Calu3 (cell line): ENCODE results near the gene IRF2. TPM values are rescaled to one million over a fixed set of nuclear protein-coding genes. Genes with fewer than 3 reads are reported as not detected.

Experiments used
- BruUV-seq: library from RNA; stranded (reverse); fragments of 400-500 nt; replicated peaks from 2 replicates; lab custom pipeline; 2021; lab: Mats Ljungman, UMichigan
- CTCF ChIA-PET: fragments of 300-600 bp; sonication (Branson Sonifier 250); formaldehyde crosslinking; loops from one replicate; lab custom pipeline; 2022; ENCODE audit warnings: antibody characterized with exemption; lab: Charles Lee
- DNase-seq: peaks from one replicate; pipeline ENCODE4 v3.0.0; 2022
- H3K27ac Mint-ChIP-seq: one replicate; pipeline ENCODE4 v1.8.0; 2022; ENCODE audit warnings: mixed read lengths; ENCODE audit not compliant: unreplicated experiment
- H3K27me3 Mint-ChIP-seq: one replicate; pipeline ENCODE4 v1.8.0; 2022; ENCODE audit warnings: mixed read lengths; ENCODE audit not compliant: unreplicated experiment
- H3K36me3 Mint-ChIP-seq: one replicate; pipeline ENCODE4 v1.8.0; 2022; ENCODE audit warnings: mild to moderate bottlenecking, moderate library complexity, mixed read lengths; ENCODE audit not compliant: insufficient read depth, unreplicated experiment
- H3K4me1 Mint-ChIP-seq: one replicate; pipeline ENCODE4 v1.8.0; 2022; ENCODE audit warnings: mild to moderate bottlenecking, low read depth, mixed read lengths; ENCODE audit not compliant: unreplicated experiment
- H3K4me3 Mint-ChIP-seq: one replicate; pipeline ENCODE4 v1.8.0; 2022; ENCODE audit warnings: mild to moderate bottlenecking, low read depth, moderate library complexity, mixed read lengths; ENCODE audit not compliant: unreplicated experiment
- H3K9me3 Mint-ChIP-seq: one replicate; pipeline ENCODE4 v1.8.0; 2022; ENCODE audit warnings: low read depth, mixed read lengths; ENCODE audit not compliant: unreplicated experiment
- intact Hi-C: fragments of 100-400 bp; cut with micrococcal nuclease; formaldehyde crosslinking; loops from one replicate; pipeline ENCODE4 v1.10.0; 2022; ENCODE audit not compliant: unreplicated experiment
- total RNA-seq: library from RNA; stranded (reverse); gene quantifications from 2 replicates; pipeline ENCODE4 v1.2.3, GENCODE V29; 2022
- TF ChIP-seq, protein P1 (sequence below): fragments of 200-600 bp; IDR thresholded peaks from one replicate; pipeline ENCODE4 v1.8.0; 2022; ENCODE audit warnings: antibody characterized with exemption; ENCODE audit not compliant: unreplicated experiment

IRF2 gene
- total RNA-seq, 1 experiment from 2014 or later: 27.3 TPM

- no TSS peak for BruUV-seq
- intact Hi-C loops: no loop called here
- TF ChIP-seq, protein P1, sequence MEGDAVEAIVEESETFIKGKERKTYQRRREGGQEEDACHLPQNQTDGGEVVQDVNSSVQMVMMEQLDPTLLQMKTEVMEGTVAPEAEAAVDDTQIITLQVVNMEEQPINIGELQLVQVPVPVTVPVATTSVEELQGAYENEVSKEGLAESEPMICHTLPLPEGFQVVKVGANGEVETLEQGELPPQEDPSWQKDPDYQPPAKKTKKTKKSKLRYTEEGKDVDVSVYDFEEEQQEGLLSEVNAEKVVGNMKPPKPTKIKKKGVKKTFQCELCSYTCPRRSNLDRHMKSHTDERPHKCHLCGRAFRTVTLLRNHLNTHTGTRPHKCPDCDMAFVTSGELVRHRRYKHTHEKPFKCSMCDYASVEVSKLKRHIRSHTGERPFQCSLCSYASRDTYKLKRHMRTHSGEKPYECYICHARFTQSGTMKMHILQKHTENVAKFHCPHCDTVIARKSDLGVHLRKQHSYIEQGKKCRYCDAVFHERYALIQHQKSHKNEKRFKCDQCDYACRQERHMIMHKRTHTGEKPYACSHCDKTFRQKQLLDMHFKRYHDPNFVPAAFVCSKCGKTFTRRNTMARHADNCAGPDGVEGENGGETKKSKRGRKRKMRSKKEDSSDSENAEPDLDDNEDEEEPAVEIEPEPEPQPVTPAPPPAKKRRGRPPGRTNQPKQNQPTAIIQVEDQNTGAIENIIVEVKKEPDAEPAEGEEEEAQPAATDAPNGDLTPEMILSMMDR: no peak
- Mint-ChIP-seq H3K36me3 (peaks cover 12% of the 10 kb centered on the region), H3K4me3 (no peak overlapping the region), H3K27ac (no peak overlapping the region), H3K4me1 (peaks cover 9% of the 10 kb centered on the region), H3K9me3 (no peaks in the 10 kb centered on the region), H3K27me3 (no peaks in the 10 kb centered on the region)
- CTCF ChIA-PET: no interaction called here
- DNase-seq: no peak
Measured at GRCh38 chr4:184428787-184429186, 45.6 kb downstream of the IRF2 start.

- intact Hi-C loops: no loop called here
- Mint-ChIP-seq H3K4me1 (peaks cover 9% of the 10 kb centered on the region), H3K36me3 (peaks cover 5% of the 10 kb centered on the region), H3K9me3 (no peaks in the 10 kb centered on the region), H3K27me3 (no peaks in the 10 kb centered on the region), H3K27ac (no peak overlapping the region), H3K4me3 (no peak overlapping the region)
- TF ChIP-seq, protein P1: no peak
- DNase-seq: no peak
- BruUV-seq: no TSS peak
- CTCF ChIA-PET: no interaction called here
Measured at GRCh38 chr4:184427687-184428086, 46.7 kb downstream of the IRF2 start.

- no TSS peak for BruUV-seq
- no peaks in the 10 kb centered on the region for H3K27me3 Mint-ChIP-seq
- TF ChIP-seq, protein P1: no peak
- intact Hi-C loops: no loop called here
- H3K27ac Mint-ChIP-seq: no peak overlapping the region
- no peaks in the 10 kb centered on the region for H3K9me3 Mint-ChIP-seq
- CTCF ChIA-PET: no interaction called here
- DNase-seq: no peak
- H3K4me1 Mint-ChIP-seq: peaks cover 9% of the 10 kb centered on the region
- peaks cover 3% of the 10 kb centered on the region for H3K36me3 Mint-ChIP-seq
- H3K4me3 Mint-ChIP-seq: no peak overlapping the region
Measured at GRCh38 chr4:184427093-184427492, 47.3 kb downstream of the IRF2 start.

DNA sequence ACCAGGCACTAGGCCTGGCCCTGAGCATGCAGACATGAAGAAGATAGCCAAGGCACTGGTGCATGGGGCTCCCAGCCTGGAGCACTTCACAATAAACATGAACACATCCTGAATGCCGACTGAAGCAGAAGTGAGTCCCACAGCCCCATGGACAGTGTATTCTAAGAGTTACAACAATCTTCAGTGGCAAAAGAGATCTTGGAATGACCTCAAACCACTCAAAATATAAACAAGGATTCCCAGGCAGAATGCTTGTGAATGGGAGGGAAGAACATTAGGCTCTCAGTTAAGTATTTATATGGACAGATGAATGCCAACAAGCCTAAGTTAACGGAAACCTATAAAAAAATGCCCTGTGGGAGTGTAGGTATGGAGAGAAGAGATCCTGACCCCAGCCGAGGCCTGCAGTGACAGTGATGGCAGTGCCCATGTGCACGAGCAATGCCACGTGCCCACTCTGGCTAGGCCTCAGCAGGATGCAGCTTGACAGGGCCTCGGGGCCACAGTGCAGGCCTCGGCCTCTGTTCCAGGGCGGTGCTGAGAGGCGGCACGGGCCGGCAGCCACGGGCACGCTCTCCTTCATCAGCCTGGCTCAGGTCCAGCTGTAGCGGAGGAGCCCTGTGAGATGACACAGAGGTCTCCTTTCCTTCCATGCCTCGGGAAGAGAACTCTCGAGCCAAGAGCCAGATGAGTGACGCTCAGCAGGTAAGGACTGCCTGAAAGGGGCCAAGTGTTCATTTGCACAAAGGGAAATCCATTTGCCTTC is 49.2 kb downstream of the IRF2 start:
- intact Hi-C loops: no loop called here
- Mint-ChIP-seq H3K27me3 (no peaks in the 10 kb centered on the region), H3K36me3 (peaks cover 3% of the 10 kb centered on the region), H3K27ac (no peak overlapping the region), H3K4me1 (peaks cover 9% of the 10 kb centered on the region), H3K9me3 (no peaks in the 10 kb centered on the region), H3K4me3 (no peak overlapping the region)
- BruUV-seq: no TSS peak
- TF ChIP-seq, protein P1: no peak
- CTCF ChIA-PET: no interaction called here
- DNase-seq: no peak
